NCI-H2227 treated with DMSO at 0.1 percent for 48 hours (cell line): Measurements from ENCODE around the gene SYNJ2.

Experiments used
- DNase-seq: peaks from one replicate; lab custom pipeline; 2025; lab: John Stamatoyannopoulos, UW

SYNJ2 gene

DNA sequence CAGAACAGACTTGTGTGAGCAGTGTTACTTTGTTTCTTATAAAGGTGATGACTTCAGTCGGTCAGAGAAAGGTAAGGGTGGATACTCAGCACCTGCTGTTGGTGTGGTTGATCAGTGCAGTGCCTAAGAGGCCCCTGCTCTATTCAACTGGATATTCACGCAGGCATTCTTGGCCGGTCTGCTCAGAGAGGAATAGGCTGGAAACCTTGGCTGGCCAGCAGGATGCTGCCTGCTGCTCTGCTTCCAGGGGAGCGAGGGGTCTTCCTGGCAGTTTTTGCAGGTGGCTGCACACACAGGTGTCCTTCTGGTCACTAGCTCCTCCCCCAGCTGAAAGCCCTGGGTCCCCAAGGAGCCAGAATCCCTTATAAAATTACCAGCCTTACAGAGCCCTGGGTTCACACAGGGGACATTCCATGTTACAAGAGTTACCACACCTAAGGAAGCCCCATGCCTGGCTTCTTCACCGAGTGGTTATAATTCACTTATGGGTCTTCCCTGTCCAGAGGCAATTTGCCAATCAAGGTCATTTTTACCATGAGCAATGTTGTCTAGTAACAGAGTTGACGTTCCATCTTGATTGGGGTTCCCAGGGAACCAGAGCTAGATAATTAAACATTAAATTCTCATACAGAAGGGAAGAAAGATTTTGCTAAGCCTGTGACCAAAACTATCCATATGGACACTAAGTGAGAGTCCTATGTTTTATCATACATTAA is 16.4 kb downstream of the SYNJ2 start:
- no peak for DNase-seq

DNA sequence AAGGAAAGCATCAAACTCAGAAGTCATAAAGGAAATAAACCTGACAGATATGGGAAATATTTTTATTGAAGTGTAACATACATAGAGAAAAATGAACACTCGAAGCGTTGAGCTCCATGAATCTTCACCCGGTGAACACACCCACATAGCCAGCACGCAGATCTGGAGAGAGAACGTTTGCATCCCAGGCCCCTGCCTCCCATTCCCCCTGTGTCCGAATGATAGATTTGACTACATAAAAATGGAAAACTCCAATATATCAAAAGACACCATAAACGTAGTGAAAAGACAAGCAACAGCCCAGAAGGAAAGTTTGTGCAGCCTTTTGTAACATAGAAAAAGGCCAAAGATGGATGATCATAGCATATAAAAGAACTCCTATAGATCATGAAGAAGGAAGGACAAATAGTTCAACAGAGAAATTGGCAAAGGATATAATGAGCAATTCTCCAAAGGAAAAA is 17.1 kb downstream of the SYNJ2 start:
- no peak for DNase-seq

DNA sequence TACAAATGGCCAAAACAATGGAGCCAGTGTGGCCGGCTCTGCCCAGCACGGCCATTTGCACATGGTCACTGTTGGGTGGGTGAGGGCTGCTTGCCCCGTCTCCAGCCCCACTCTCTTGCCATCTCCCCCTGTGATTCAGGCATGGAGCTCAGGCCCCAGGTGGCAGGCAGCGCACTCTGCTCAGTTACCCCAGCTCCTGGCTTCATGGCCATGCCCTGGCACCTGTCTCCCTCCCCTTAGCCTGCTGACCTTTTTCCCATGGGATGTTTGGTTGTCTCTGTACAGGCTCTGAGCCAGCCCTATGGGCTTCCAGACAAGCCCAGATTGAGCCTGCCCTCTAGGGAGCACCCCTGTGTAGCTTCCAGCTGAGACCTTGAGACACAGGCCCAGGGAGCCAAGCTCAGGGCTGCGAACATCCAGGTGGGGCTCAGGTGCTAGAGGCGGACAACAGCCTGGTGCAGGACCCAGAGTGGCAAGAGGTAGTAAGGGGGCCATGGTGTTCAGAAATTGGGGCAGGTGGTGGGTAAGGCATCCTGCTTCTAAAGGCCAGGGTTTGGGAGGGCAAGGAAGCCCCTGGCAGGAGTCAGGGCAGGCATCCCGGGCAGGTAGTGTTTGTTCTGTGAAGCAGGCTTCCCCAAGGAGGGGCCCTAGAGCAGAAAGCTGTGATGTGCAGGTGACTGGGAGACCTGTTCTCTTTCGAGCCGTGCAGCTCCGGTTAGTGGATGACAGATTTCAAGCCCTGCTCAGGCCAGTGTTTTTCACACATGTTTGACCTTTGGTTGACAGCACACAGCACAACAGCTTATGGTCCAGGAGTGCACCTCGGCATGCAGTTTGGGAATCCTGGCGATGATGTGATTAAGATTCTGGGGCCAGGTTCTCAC is 17.7 kb downstream of the SYNJ2 start:
- no peak for DNase-seq

DNA sequence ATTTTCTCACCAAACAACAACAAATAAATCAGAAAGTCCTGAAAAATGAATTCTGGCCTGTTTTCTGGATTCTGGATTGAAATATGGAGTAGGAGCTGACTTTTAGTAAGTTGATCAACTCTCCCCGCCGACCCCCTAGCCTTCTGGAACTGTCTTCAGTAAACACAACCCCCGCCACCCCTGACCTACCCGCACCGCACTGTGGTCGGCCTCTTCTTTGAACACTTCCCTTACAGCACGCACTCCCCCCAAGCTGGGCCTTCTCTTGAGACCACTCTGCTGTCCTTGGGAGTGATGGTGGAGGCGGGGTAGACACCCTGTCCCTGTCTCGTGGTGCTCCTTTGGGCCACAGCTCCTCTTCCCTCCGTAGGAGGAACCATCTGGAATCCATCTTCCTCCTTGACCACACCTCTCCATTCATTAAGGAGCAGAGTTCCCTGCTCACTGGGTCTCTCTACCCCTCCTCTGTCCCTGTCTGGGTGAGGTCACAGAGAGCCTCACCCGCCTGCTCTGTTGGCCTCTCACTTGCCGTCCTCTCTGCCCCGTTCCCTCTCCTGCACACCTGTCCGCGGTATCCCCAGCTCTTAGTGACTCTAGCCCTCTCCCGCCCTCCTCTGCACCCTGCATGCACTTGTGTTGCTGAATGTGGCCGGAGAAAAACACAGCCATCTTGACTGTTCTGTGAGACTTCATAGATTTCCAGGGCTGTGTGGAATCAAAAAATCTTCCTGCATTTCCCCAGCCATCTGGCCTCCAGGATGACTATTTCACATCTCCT is 19.1 kb downstream of the SYNJ2 start:
- DNase-seq = no peak

DNA sequence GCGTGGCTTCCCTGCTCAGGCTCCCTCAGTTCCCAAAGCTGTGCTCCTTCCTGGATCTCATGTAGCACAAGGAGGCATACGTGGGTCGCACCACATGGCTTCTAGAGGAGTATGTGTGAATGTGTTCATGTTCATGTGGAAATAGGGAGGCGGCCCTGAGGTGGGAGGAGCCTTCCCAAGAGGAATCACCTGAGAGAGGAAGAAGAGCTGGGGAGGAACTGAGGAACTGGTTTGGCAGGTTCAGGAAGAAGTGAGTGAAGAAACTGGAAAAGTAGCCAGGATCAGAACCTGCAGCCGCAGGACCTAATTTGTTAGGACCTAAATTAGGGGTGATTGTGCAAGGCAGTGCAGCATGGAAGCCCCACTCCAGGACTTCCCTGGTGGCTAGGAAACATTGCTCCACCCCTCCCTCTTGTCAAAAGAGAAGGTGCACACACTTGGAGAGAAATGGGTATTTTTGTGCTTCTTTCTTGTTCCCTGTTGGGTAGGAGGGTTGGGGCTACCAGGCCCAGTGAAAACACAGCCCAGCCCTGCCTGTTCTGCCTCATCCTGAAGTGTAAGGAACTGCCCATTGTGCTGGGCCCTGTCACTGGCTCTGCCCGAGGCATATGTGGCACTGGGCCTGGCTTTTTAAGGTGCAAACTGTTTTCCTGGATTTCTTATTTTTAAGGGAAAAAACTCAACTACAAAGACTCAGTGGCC is 20.7 kb downstream of the SYNJ2 start:
- no peak for DNase-seq

DNA sequence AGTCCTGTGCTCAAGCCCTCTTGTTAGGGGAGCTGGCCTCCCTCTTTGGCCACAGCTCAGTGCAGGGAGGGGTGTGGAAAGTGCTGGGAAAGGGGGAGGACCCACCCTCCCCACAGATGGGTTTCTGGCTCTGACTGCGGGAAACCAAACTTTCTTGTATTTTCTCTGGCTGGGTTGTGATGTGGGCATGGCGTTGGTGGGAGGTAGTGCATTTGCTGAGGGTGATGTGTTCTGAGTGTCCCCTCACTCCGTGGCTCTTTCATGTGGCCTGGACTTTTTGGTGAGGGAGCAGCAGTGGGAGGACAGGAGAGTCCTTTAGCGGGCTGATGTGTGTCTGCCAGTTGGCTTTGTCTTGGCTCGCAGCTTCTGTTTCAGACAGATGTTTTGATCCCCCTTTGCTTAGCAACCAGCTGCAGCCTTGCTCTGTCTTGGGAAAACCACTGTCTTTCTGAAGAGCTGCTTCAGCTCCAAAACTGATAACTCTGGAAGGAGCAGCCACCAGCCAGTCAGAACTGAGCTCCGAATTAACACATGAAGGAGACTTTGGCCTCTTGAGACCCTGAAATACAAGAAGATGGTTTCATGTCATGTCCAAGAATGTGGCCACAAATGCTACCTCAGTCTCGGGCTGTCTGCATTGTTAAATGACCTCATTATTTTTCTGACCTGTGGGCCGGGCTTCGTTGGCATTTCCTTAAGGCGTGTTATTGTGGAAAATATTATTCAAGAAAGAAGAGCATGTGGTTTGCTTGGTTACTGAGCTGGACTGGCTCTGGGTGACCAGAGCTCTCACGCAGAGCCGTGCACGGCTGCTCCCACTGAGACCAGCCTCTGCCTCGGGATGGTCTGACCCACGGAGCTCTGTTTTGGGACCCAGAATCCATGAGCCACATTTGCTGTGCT is 21.5 kb downstream of the SYNJ2 start:
- no peak for DNase-seq

DNA sequence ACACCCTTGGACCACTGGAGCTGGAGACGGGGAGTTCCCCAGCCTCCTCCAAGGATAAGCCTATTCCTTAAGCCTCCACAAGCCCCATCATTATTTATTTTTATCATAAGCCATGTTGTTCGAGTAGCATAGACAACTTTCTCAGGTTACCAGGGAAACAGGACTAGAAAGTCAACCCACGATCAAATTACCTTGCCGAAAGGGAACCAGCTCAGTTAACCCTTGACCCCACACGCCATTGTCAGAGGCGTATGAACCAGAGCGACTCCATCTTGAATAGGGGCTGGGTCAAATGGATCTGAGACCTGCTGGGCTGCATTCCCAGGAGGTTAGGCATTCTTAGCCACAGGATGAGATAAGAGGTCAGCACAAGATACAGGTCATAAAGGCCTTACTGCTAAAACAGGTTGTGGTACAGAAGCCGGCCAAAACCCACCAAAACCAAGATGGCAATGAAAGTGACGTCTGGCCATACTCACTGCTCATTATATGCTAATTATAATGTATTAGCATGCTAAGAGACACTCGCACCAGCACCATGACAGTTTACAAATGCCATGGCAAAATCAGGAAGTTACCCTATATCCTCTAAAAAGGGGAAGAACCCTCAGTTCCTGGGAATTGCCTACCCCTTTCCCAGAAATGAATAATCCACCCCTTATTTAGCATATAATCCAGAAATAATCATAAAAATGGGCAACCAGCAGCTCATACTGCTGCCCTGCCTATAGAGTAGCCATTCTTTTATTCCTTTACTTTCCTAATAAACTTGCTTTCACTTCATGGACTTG is 22.4 kb downstream of the SYNJ2 start:
- no peak for DNase-seq

DNA sequence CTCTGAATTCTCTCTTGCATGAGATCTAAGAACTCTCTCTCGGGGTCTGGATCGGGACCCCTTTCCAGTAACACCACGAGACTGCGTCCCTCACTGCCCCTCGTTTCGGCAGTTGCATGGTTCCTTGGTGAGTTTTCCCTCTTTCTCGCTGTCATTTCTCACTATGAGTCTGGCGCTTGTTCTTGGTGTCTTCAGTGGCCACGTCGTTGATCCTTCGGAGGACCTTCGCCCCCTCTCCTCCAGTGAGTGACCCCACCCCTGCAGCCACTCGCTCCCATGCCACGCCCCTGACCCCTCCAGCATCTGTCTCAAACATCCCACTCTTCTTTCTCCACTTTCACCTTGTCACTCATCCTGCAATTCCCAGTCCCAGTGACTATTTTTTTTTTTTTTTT is 23.0 kb downstream of the SYNJ2 start:
- no peak for DNase-seq

DNA sequence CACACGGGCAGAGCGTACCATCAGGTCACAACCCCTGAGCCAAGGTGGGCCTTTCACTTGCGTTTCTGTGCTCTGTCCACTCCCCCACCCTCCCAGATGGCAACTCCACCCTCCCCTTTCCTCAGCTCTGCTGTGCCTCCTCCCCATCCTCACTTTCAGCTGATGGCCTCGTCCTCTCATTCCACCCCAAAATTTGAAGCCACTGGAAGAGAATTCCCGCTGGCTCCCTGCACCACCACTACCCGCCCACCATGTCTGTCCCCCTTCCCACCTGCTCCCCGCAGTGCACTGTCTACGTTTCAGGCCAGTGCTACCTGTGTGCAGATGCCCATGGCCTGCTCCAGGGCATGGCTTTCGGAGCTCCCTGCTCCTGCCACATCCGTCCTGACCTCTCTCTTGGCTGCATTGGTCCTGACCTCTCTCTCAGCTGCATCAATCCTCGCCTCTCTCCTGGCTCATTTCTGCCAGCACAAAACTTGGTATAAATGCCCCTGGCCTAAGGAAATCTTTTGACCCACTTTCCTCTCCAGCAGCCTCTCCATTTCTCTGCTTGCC is 24.0 kb downstream of the SYNJ2 start:
- DNase-seq = no peak

DNA sequence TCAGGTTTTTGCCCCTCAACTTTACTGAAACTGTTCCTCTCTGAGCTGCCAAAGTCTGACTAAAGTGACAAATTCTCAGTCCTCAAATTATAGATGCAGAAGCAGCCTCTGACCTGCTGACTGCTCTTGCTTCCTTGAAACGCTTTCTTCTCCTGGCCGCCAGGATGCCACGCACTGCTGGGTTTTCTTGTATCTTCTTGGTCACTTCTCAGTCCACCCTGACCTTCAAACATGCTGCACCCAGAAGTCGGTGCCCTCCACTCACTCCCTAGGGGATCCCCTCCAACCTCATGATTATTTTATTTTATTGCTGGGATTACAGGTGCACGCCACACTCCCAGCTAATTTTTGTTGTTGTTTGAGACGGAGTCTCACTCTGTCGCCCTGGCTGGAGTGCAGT is 24.7 kb downstream of the SYNJ2 start:
- DNase-seq = no peak

DNA sequence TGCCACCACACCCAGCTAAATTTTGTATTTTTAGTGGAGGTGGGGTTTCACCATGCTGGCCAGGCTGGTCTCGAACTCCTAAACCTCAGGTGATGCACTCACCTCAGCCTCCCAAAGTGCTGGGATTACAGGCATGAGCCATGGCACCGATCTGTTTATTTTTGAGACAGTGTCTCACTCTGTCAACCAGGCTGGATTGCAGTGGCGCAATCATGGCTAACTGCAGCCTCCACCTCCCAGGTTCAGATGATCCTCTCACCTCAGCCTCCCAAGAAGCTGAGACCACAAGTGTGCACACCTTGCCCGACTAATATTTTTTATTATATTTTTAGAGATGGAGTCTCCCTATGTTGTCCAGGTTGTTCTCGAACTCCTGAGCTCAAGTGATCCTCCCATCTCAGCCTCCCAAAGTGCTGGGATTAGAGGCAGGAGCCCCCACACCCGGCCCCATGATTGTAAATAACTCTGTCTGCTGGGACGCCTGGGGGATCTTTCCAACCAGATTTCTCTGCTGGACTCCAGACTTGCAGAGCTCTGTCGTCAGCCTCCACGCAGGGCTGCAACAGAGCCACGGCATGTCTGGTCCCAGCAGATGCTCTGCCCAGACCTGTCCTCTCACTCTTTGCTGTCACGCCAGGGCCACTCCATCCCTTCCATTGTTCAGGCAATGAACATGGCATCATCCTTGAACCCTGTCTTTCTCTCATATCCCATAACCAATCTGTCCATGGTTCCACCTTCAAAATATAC is 25.3 kb downstream of the SYNJ2 start:
- no peak for DNase-seq

DNA sequence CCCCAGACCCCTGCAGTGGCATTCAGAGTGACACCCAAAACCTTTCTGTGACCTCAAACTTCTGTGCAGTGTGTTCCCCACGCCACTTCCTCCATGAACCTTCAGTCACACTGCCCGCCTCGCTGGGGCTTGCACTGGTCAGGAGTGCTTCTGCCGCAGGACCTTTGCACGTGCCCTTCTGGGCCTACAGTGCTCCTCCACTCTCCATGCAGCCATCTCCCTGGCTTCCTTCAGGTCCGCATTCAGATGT is 27.1 kb downstream of the SYNJ2 start:
- no peak for DNase-seq

DNA sequence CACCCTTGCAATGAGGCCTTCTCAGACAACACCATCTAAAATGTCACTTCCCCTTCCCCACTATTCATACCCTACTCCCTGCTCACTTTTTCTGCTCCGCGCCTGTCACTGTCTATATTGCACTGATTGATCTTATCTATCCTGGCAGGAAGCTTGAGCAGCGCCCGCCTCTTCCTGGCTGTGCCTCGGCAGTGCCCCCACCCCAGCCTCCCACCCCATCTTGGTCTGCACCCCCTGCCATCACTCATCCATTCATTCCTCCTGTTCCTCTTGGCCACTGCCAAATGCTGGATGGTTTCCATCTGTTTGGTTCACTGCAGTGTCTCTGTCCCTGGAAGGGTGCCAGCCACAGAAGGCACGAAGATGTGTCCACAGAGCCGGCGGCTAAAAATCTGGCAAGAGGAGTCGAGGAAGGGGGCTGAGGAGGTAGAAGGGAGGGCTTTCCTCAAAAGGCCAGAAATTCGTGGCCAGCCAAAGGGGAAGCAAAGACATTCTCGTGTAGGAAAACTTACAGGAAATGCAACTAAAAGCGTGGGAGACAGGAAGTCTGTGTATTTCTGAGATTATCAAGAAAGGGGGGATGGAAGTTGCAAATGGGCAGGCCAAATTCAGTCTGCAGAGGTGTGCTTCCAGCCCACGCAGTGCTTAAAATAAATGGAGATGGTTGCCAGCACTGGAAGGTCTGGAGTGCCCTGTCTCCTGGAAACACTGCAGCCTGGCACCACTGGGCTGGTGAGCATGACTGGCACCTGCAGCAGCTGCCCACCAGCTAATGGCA is 27.6 kb downstream of the SYNJ2 start:
- no peak for DNase-seq

DNA sequence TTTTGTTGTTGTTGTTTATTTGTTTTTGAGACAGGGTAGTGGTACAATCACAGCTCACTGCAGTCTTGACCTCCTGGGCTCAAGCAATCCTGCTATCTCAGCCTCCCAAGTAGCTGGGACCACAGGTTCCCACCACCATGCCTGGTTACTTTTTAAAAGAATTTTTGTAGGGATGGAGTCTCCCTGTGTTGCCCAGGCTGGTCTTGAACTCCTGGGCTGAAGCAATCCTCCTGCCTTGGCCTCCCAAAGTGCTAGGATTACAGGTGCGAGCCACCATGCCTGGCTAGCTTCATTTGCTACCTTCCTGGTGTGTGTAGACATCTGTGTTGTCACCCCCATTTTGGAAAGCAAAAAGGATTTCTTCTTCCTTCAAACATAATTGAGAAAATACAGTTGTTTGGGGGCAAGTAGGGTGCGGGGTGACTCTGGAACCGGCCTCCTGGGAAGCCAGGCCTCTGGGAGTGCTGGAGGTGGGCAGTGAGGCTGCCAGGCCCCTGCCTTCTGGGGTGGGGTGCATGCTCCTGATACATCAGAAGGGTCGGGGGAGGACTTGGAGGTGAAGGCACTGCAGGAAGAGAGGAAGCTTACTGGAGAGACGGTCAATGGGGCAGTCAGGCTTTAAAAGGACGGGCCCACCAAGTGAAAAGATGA is 28.4 kb downstream of the SYNJ2 start:
- DNase-seq = no peak

DNA sequence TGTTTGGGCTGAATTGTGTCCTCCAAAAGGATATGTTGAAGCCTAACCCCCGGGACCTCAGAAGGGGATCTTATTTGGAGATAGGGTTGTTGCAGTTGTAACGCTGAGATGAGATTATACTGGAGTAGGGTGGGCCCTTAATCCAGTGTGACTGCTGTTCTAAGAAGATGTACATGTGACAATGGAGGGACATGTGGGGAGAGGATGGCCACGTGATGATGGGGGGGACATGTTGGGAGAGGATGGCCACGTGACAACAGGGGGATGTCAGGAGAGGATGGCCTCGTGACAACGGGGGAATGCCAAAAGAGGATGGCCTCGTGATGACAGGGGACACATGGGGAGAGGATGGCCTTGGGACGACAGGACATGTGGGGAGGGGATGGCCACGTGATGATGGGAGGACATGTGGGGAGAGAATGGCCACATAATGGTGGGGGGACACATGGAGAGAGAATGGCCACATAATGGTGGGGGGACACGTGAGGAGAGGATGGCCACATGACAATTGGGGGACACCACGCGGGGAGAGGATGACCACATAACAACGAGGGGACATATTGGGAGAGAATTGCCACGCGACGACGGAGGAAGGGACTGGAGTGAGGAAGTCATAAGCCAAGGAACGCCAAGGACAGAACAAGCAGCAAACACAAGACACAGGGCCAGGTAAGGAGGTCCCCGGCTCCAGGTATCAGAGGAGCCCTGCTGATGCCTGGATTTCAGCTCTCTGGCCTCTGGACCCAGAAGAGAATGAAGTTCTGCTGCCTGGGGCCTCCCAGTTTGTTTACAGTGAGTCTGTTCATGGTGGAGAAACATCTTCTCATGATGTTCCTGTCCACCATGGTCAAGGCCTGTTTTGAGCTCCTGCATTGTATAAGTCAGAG is 29.2 kb downstream of the SYNJ2 start:
- no peak for DNase-seq

DNA sequence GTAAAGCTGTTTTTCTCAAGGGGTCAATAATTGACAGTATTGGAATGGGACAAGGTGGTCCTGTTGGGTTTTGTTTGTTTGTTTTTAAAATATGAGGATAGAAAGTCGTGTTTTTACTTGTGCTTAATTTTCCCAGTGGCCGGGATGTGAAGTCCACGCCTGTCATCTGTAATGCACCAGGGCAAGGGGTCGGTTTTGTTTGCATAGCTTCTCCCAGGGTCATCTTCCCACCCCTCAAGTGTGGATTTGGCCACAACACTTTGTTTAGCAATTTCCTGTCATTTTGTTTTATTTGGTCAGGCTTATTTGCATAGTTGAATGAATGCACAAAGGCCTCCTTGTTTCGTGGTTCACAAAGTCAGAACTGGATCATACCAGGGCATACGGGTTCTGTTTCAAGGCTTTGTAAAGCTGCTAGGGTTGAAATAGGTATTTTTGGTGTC is 29.8 kb downstream of the SYNJ2 start:
- no peak for DNase-seq

DNA sequence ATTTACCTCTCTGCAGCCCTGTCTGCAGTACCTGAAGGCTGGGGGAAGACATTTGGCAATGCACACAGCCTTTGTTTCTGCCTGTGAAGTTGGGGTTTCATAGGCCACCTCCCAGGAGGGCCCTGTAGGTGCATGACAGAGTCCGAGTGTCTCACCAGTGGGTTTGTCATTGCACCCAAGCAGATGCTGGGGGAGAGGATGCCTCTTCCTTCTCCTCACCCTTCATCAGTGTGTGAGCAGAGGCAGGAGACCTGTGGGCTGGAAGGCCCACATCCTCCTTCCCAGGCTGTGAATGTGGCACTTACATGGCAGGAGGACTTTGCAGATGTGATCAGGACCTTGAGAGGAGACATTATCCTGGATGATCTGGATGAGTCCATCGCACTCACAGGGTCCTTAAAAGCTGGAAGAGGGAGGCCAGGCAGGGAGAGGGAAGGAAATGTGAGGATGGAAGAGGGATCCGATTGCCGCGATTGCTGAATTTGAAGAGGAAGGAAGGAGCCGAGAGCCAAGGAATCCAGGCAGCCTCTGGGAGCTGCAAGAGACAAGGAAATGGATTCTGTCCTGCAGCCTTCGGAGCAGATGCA is 30.4 kb downstream of the SYNJ2 start:
- no peak for DNase-seq
